ENCODE measurements around the gene ABCB10.
A peak's percentile ranks its signal among the peaks of the same experiment; 100 is the strongest.
"Not testable (repeated sequence)": the region's sequence is repeated elsewhere in the genome, so short reads cannot be mapped to it uniquely, and the experiment has no call there.

The ABCB10 gene

GRCh38 chr1:229511201-229511600 is 47.3 kb downstream of the ABCB10 start:
- not testable (repeated sequence) for H3K27me3 ChIP-seq (ENCODE audit: control insufficient read depth in 1 of 2, insufficient read depth in 2 of 2, low read length in 2 of 2); H3K36me3 ChIP-seq (ENCODE audit: control insufficient read depth in 1 of 2, insufficient read depth in 2 of 2, low read length in 2 of 2); H3K9me3 ChIP-seq (ENCODE audit: control insufficient read depth in 1 of 2, low read length in 2 of 2); H3K27ac ChIP-seq (ENCODE audit: low read depth, low read length); H3K9ac ChIP-seq (ENCODE audit: low read depth in 1 of 2, low read length in 2 of 2); H3K4me3 ChIP-seq (ENCODE audit: low read depth in 1 of 2, low read length in 2 of 2)
- peaks cover 14 to 15% of the 10 kb centered on the region in 2 donors for H3K4me1 ChIP-seq (ENCODE audit: control insufficient read depth in 1 of 2, insufficient read depth in 2 of 2, low read length in 2 of 2)

DNA sequence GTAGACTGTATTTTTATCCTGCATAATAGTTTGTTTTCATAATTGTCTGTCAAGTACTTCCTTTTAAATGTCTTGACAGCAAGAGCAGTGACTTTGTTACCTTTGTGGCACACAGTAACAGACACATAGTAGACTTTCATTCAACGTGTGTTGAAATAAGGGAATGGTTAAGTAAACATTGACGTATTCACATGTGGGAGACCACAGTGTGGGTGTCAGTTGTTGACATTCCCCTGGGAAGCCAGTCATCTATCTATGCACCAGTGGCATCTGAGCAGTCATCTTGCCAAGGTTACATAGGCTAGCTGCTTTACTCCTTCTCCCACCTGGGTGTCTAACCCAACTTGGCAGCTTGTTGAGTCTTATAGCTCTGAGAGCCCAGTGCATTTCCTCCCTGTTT is 48.9 kb downstream of the ABCB10 start:
- H3K9ac ChIP-seq (ENCODE audit: low read depth in 1 of 2, low read length in 2 of 2), result no peak overlapping the region
- no peak overlapping the region for H3K4me3 ChIP-seq (ENCODE audit: low read depth in 1 of 2, low read length in 2 of 2)
- H3K27me3 ChIP-seq (ENCODE audit: control insufficient read depth in 1 of 2, insufficient read depth in 2 of 2, low read length in 2 of 2), result no peaks in the 10 kb centered on the region
- H3K27ac ChIP-seq (ENCODE audit: low read depth, low read length), result no peak overlapping the region
- no peaks in the 10 kb centered on the region for H3K9me3 ChIP-seq (ENCODE audit: control insufficient read depth in 1 of 2, low read length in 2 of 2)
- H3K36me3 ChIP-seq (ENCODE audit: control insufficient read depth in 1 of 2, insufficient read depth in 2 of 2, low read length in 2 of 2), result peaks cover 0 to 6% of the 10 kb centered on the region in 2 donors
- H3K4me1 ChIP-seq (ENCODE audit: control insufficient read depth in 1 of 2, insufficient read depth in 2 of 2, low read length in 2 of 2), result peaks cover 14 to 15% of the 10 kb centered on the region in 2 donors

DNA sequence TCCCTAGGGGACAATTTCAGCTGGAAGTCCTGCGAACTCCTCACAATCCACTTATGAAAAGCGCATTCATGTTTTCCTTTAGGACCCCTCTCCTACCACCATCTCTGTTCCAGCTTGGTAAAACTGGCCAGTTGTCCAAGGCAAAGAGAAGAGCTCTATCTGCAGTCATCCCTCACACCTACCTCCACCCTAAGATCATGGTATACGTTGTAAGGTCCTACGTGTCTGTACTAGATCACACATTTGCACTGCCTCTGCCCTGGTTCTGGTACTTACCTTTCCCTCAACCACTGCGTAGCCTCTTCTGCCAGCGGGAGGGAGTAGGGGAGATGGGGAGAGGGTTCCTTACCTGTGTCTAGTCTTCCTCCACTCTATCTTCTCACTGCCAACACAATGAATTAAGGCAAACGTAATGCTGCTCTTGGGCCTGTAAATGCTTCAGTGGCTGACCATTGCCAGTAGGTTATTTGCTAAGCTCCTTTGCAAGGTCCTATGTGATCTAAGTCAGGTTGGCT is 49.6 kb downstream of the ABCB10 start:
- Histone ChIP-seq H3K27ac (ENCODE audit: low read depth, low read length) (peak overlapping the region; percentile 93), H3K4me3 (ENCODE audit: low read depth in 1 of 2, low read length in 2 of 2) (peak overlapping the region; percentile 84 to 89), H3K4me1 (ENCODE audit: control insufficient read depth in 1 of 2, insufficient read depth in 2 of 2, low read length in 2 of 2) (peaks cover 14 to 15% of the 10 kb centered on the region in 2 donors), H3K27me3 (ENCODE audit: control insufficient read depth in 1 of 2, insufficient read depth in 2 of 2, low read length in 2 of 2) (no peaks in the 10 kb centered on the region), H3K36me3 (ENCODE audit: control insufficient read depth in 1 of 2, insufficient read depth in 2 of 2, low read length in 2 of 2) (peaks cover 0 to 11% of the 10 kb centered on the region in 2 donors), H3K9me3 (ENCODE audit: control insufficient read depth in 1 of 2, low read length in 2 of 2) (no peaks in the 10 kb centered on the region), H3K9ac (ENCODE audit: low read depth in 1 of 2, low read length in 2 of 2) (peak overlapping the region; percentile 94 to 95)

GRCh38 chr1:229507951-229508822 is 50.3 kb downstream of the ABCB10 start, which contains the start of gene NUP133:
Gene NUP133, minus strand, starts transcription at chr1:229508341. Its CDS starts 92 bp downstream, at chr1:229508249.
- H3K4me3 ChIP-seq (ENCODE audit: low read depth in 1 of 2, low read length in 2 of 2), result peak within 1 kb of the TSS; percentile 84 to 89

GRCh38 chr1:229507502-229507901 is 51.0 kb downstream of the ABCB10 start:
- Histone ChIP-seq H3K27me3 (ENCODE audit: control insufficient read depth in 1 of 2, insufficient read depth in 2 of 2, low read length in 2 of 2) (no peaks in the 10 kb centered on the region), H3K4me3 (ENCODE audit: low read depth in 1 of 2, low read length in 2 of 2) (peak overlapping the region; percentile 84 to 89), H3K9ac (ENCODE audit: low read depth in 1 of 2, low read length in 2 of 2) (peak overlapping the region; percentile 94 to 95), H3K36me3 (ENCODE audit: control insufficient read depth in 1 of 2, insufficient read depth in 2 of 2, low read length in 2 of 2) (peaks cover 0 to 11% of the 10 kb centered on the region in 2 donors), H3K4me1 (ENCODE audit: control insufficient read depth in 1 of 2, insufficient read depth in 2 of 2, low read length in 2 of 2) (peaks cover 14 to 15% of the 10 kb centered on the region in 2 donors), H3K9me3 (ENCODE audit: control insufficient read depth in 1 of 2, low read length in 2 of 2) (no peaks in the 10 kb centered on the region), H3K27ac (ENCODE audit: low read depth, low read length) (peak overlapping the region; percentile 93)

More at GRCh38 chr1:229507951-229508822, 50.3 kb downstream of the ABCB10 start, which contains the start of gene NUP133:
- H3K36me3 ChIP-seq (ENCODE audit: control insufficient read depth in 1 of 2, insufficient read depth in 2 of 2, low read length in 2 of 2), result peaks cover 0 to 11% of the 10 kb centered on the region in 2 donors
- no peaks in the 10 kb centered on the region for H3K9me3 ChIP-seq (ENCODE audit: control insufficient read depth in 1 of 2, low read length in 2 of 2)
- H3K4me1 ChIP-seq (ENCODE audit: control insufficient read depth in 1 of 2, insufficient read depth in 2 of 2, low read length in 2 of 2), result peaks cover 14 to 15% of the 10 kb centered on the region in 2 donors
- no peaks in the 10 kb centered on the region for H3K27me3 ChIP-seq (ENCODE audit: control insufficient read depth in 1 of 2, insufficient read depth in 2 of 2, low read length in 2 of 2)
- H3K27ac ChIP-seq (ENCODE audit: low read depth, low read length), result peak within 1 kb of the TSS; percentile 93
- H3K9ac ChIP-seq (ENCODE audit: low read depth in 1 of 2, low read length in 2 of 2), result peak within 1 kb of the TSS; percentile 94 to 95

DNA sequence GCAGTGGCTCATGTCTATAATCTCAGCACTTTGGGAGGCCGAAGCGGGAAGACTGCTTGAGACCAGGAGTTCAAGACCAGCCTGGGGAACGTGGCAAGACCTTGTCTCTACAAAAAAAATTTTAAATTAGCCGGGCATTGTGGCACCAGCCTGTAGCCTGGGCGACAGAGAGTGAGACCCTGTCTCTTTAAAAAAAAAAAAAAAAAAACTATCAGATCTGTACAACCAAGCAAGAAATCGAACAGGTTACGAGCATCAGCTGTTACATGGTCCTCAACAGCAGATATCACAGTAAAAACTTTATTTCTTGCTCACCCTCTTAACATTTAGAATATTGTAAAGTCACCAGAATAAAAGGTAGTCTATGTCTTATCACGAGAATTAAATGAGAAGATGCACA is 51.9 kb downstream of the ABCB10 start:
- no peaks in the 10 kb centered on the region for H3K27me3 ChIP-seq (ENCODE audit: control insufficient read depth in 1 of 2, insufficient read depth in 2 of 2, low read length in 2 of 2)
- H3K9ac ChIP-seq (ENCODE audit: low read depth in 1 of 2, low read length in 2 of 2), result peak overlapping the region in 1 of 2 donors; percentile 94
- H3K4me3 ChIP-seq (ENCODE audit: low read depth in 1 of 2, low read length in 2 of 2), result peak overlapping the region in 1 of 2 donors; percentile 89
- H3K36me3 ChIP-seq (ENCODE audit: control insufficient read depth in 1 of 2, insufficient read depth in 2 of 2, low read length in 2 of 2), result peaks cover 0 to 11% of the 10 kb centered on the region in 2 donors
- no peak overlapping the region for H3K27ac ChIP-seq (ENCODE audit: low read depth, low read length)
- H3K4me1 ChIP-seq (ENCODE audit: control insufficient read depth in 1 of 2, insufficient read depth in 2 of 2, low read length in 2 of 2), result peaks cover 14 to 15% of the 10 kb centered on the region in 2 donors
- no peaks in the 10 kb centered on the region for H3K9me3 ChIP-seq (ENCODE audit: control insufficient read depth in 1 of 2, low read length in 2 of 2)

GRCh38 chr1:229495782-229496181 is 62.7 kb downstream of the ABCB10 start:
- no peaks in the 10 kb centered on the region for H3K9me3 ChIP-seq (ENCODE audit: control insufficient read depth in 1 of 2, low read length in 2 of 2)
- peaks cover 3 to 6% of the 10 kb centered on the region in 2 donors for H3K4me1 ChIP-seq (ENCODE audit: control insufficient read depth in 1 of 2, insufficient read depth in 2 of 2, low read length in 2 of 2)
- peaks cover 52 to 81% of the 10 kb centered on the region in 2 donors for H3K36me3 ChIP-seq (ENCODE audit: control insufficient read depth in 1 of 2, insufficient read depth in 2 of 2, low read length in 2 of 2)
- no peak overlapping the region for H3K4me3 ChIP-seq (ENCODE audit: low read depth in 1 of 2, low read length in 2 of 2)
- no peak overlapping the region for H3K9ac ChIP-seq (ENCODE audit: low read depth in 1 of 2, low read length in 2 of 2)
- no peaks in the 10 kb centered on the region for H3K27me3 ChIP-seq (ENCODE audit: control insufficient read depth in 1 of 2, insufficient read depth in 2 of 2, low read length in 2 of 2)
- no peak overlapping the region for H3K27ac ChIP-seq (ENCODE audit: low read depth, low read length)

DNA sequence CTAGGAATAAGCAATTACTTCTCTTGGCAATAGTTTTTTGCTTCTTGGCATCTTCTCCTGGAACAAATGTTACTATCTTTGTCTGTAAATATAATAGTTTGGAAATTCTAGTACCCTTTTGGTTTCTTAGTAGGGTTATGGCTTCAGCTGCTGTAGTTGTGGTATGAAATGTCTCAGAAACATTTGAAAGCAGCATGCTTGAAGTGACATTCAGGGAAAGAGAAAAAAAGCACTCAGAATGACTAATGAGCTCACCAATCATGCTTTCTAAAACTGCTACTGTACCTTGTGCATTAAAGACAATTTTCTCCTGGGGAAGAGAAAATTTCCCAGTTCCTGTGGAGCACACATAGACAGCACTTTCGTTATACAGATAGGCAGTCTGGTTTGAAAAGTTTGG is 71.3 kb downstream of the ABCB10 start:
- Histone ChIP-seq H3K27me3 (ENCODE audit: control insufficient read depth in 1 of 2, insufficient read depth in 2 of 2, low read length in 2 of 2) (no peaks in the 10 kb centered on the region), H3K36me3 (ENCODE audit: control insufficient read depth in 1 of 2, insufficient read depth in 2 of 2, low read length in 2 of 2) (peaks cover 17 to 75% of the 10 kb centered on the region in 2 donors), H3K4me1 (ENCODE audit: control insufficient read depth in 1 of 2, insufficient read depth in 2 of 2, low read length in 2 of 2) (no peaks in the 10 kb centered on the region), H3K9me3 (ENCODE audit: control insufficient read depth in 1 of 2, low read length in 2 of 2) (no peaks in the 10 kb centered on the region), H3K27ac (ENCODE audit: low read depth, low read length) (no peak overlapping the region), H3K4me3 (ENCODE audit: low read depth in 1 of 2, low read length in 2 of 2) (no peak overlapping the region), H3K9ac (ENCODE audit: low read depth in 1 of 2, low read length in 2 of 2) (no peak overlapping the region)

GRCh38 chr1:229485318-229485717 is 73.2 kb downstream of the ABCB10 start:
- Histone ChIP-seq H3K27ac (ENCODE audit: low read depth, low read length) (no peak overlapping the region), H3K36me3 (ENCODE audit: control insufficient read depth in 1 of 2, insufficient read depth in 2 of 2, low read length in 2 of 2) (peaks cover 21 to 76% of the 10 kb centered on the region in 2 donors), H3K4me3 (ENCODE audit: low read depth in 1 of 2, low read length in 2 of 2) (no peak overlapping the region), H3K27me3 (ENCODE audit: control insufficient read depth in 1 of 2, insufficient read depth in 2 of 2, low read length in 2 of 2) (no peaks in the 10 kb centered on the region), H3K9ac (ENCODE audit: low read depth in 1 of 2, low read length in 2 of 2) (no peak overlapping the region), H3K4me1 (ENCODE audit: control insufficient read depth in 1 of 2, insufficient read depth in 2 of 2, low read length in 2 of 2) (no peaks in the 10 kb centered on the region), H3K9me3 (ENCODE audit: control insufficient read depth in 1 of 2, low read length in 2 of 2) (no peaks in the 10 kb centered on the region)

GRCh38 chr1:229482511-229482910 is 76.0 kb downstream of the ABCB10 start:
- Histone ChIP-seq H3K36me3 (ENCODE audit: control insufficient read depth in 1 of 2, insufficient read depth in 2 of 2, low read length in 2 of 2) (peaks cover 21 to 67% of the 10 kb centered on the region in 2 donors), H3K27ac (ENCODE audit: low read depth, low read length) (no peak overlapping the region), H3K4me3 (ENCODE audit: low read depth in 1 of 2, low read length in 2 of 2) (no peak overlapping the region), H3K27me3 (ENCODE audit: control insufficient read depth in 1 of 2, insufficient read depth in 2 of 2, low read length in 2 of 2) (no peaks in the 10 kb centered on the region), H3K4me1 (ENCODE audit: control insufficient read depth in 1 of 2, insufficient read depth in 2 of 2, low read length in 2 of 2) (no peaks in the 10 kb centered on the region), H3K9me3 (ENCODE audit: control insufficient read depth in 1 of 2, low read length in 2 of 2) (no peaks in the 10 kb centered on the region), H3K9ac (ENCODE audit: low read depth in 1 of 2, low read length in 2 of 2) (no peak overlapping the region)
